ENCODE results near the gene RP2. TPM values are rescaled to one million over a fixed set of nuclear protein-coding genes. Genes with fewer than 3 reads are reported as not detected.

The RP2 gene
- total RNA-seq, 1 experiment from 2014 or later, result 33.7 TPM

- no peak for DNase-seq (ENCODE audit: low spot score)
Measured at GRCh38 chrX:46918434-46918833, 81.6 kb downstream of the RP2 start.

DNA sequence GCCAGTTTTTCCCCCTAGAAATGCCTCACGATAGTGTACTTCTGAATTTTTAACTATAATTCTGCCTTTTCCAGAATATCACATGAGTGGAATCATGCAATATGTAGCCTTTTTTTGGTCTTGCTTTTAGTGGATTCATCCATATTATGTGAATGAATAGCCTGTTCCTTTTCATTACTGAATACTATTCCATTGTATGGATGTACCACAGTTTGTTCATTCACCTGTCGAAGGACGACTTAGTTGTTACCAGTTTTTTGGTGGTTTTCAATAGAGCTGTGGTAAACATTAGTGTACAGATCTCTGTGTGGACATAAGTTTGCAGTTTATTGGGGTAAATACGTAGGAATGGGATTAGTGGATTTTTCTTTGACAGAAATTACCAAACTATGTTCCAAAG, 83.4 kb downstream of the RP2 start:
- DNase-seq (ENCODE audit: low spot score), result no peak

- DNase-seq (ENCODE audit: low spot score), result no peak
Measured at GRCh38 chrX:46922611-46923010, 85.8 kb downstream of the RP2 start.

DNA sequence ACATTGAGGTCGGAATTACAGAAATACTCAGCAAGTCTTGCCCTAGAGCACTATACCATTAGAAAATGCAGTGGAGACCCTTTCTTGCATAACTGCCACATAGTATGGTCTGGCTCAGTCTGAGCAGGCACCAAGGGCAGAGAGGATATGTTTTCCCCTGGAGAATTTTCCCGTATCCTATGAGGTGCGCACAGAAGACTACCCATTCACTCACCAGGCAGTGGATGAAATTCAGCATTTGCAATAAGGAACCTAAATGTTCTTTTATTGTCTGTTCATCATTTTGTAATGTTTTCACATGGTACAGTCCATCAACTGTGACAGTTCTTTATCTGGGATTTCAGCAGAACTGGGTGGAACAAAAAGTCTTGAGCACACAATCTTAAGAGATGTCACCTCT, 90.9 kb downstream of the RP2 start:
- DNase-seq (ENCODE audit: low spot score), result no peak

- no peak for DNase-seq (ENCODE audit: low spot score)
Measured at GRCh38 chrX:46929439-46930261, 92.8 kb downstream of the RP2 start.

Other genes starting within 250 kb of the RP2 start
- 9.7 and 11.3 TPM in 2 replicates for gene SLC9A7, start 77.9 kb upstream of the RP2 start, total RNA-seq (2014; rRNA removed; shearing (Covaris generic))
- gene JADE3, start 75.4 kb downstream of the RP2 start, total RNA-seq (2014; rRNA removed; shearing (Covaris generic)), result 3.7 and 5.6 TPM in 2 replicates
- gene RGN, start 241.4 kb downstream of the RP2 start, total RNA-seq (2014; rRNA removed; shearing (Covaris generic)), result not detected in 2 replicates